DOHH2 (cell line): ENCODE results near the gene HIBCH.

Source experiments
- H3F3A ChIP-seq: fragments of 200-600 bp; sonication (generic), shearing (Covaris generic); 2 replicates; pipeline ENCODE4 v1.6.0; 2016; ENCODE audit warnings: antibody characterized with exemption, mild to moderate bottlenecking; ENCODE audit not compliant: control insufficient read depth, insufficient read depth
- H3K27ac ChIP-seq: fragments of 200-600 bp; sonication (generic); 2 replicates; pipeline ENCODE4 v1.5.1; 2014; ENCODE audit warnings: low read depth, mild to moderate bottlenecking, low read length, moderate library complexity
- H3K27me3 ChIP-seq: fragments of 200-600 bp; sonication (generic); 2 replicates; pipeline ENCODE4 v1.6.1; 2014; ENCODE audit warnings: mild to moderate bottlenecking, low read length, mixed read lengths; ENCODE audit not compliant: control insufficient read depth
- H3K36me3 ChIP-seq: fragments of 200-600 bp; sonication (generic); 2 replicates; pipeline ENCODE4 v1.6.1; 2014; ENCODE audit warnings: mild to moderate bottlenecking, low read length, moderate library complexity, mixed read lengths; ENCODE audit not compliant: control insufficient read depth
- H3K4me1 ChIP-seq: fragments of 200-600 bp; sonication (generic); 2 replicates; pipeline ENCODE4 v1.6.1; 2014; ENCODE audit warnings: mild to moderate bottlenecking, low read length, mixed read lengths; ENCODE audit not compliant: control insufficient read depth
- H3K4me2 ChIP-seq: fragments of 200-600 bp; sonication (generic); 2 replicates; pipeline ENCODE4 v1.6.0; 2014; ENCODE audit warnings: mild to moderate bottlenecking, low read length, moderate library complexity
- H3K4me3 ChIP-seq: fragments of 200-600 bp; sonication (generic); 2 replicates; pipeline ENCODE4 v1.5.1; 2014; ENCODE audit warnings: mild to moderate bottlenecking, low read length, mixed read lengths
- H3K79me2 ChIP-seq: fragments of 200-600 bp; sonication (generic); 2 replicates; pipeline ENCODE4 v1.6.1; 2014; ENCODE audit warnings: mild to moderate bottlenecking, low read length, mixed read lengths; ENCODE audit not compliant: control insufficient read depth
- H3K9me2 ChIP-seq: fragments of 200-600 bp; sonication (generic); replicated peaks from 2 replicates; pipeline ENCODE4 v1.6.1; 2014; ENCODE audit warnings: mild to moderate bottlenecking, low read length, mixed read lengths; ENCODE audit not compliant: control insufficient read depth
- H3K9me3 ChIP-seq: fragments of 200-600 bp; sonication (generic); 2 replicates; pipeline ENCODE4 v1.6.1; 2014; ENCODE audit warnings: antibody characterized with exemption, low read length, mixed read lengths; ENCODE audit not compliant: control insufficient read depth, insufficient read depth
- H4K20me1 ChIP-seq: fragments of 200-600 bp; sonication (generic); 2 replicates; pipeline ENCODE4 v1.6.0; 2014; ENCODE audit warnings: low read depth, mild to moderate bottlenecking, antibody characterized with exemption, low read length, moderate library complexity; ENCODE audit not compliant: control insufficient read depth, insufficient read depth
- CTCF ChIP-seq: fragments of 200-600 bp; sonication (generic); IDR thresholded peaks from one replicate; pipeline ENCODE4 v1.5.1; 2014; ENCODE audit warnings: antibody characterized with exemption, mild to moderate bottlenecking, low read depth, low read length; ENCODE audit not compliant: poor library complexity, severe bottlenecking
- EZH2phosphoT487 ChIP-seq: fragments of 200-600 bp; sonication (generic); IDR thresholded peaks from 2 replicates; pipeline ENCODE4 v1.6.1; 2017; ENCODE audit warnings: borderline replicate concordance, mild to moderate bottlenecking, antibody characterized with exemption, low read length, moderate library complexity, mixed read lengths

Gene HIBCH

DNA sequence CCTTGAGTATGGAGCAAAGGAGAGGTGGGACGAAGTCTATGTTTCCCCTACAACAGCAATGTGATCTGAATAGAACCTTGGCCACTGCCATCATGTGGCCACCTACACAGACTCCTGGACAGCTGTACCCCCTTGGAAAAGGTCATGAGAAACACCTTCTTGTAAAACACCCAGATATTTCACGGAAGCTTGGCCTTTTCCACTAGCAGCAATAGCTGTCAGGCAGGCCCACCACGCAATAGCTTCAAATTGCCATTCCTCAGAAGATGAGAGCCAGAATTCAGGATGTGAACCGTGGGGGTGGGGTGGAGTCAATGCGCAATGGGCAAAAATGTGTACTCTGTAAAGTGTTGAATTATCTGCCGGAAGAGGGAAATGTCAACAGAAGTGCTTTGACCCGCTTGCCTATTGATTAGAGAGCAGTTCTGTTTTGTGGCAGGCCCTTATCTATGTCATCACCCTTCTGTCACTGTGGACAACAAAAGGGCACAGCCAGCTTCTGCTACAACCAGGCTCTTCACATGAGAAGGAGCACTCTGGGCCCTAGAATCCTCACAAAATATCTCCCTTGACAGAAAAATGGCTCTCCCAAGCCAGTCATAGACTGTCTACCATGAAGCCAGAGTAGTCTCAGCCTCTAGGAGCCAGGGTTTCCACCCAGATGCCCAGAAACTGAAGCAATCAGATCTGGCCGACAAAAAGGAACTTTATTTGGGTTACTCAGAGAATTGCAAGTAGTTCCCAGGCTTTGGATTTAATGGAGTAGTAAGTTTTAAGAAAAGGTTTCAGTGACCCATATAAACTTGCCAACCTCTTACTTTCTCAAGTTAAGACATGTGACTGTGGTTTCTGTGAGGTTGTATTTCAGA, 33.3 kb upstream of the HIBCH start:
- H3K27me3 ChIP-seq = no peaks in the 10 kb centered on the region
- no peaks in the 10 kb centered on the region for H3K4me1 ChIP-seq
- no peaks in the 10 kb centered on the region for H3K9me3 ChIP-seq
- no peaks in the 10 kb centered on the region for H3F3A ChIP-seq
- H3K27ac ChIP-seq = no peak overlapping the region
- TF ChIP-seq EZH2phosphoT487 = no peak
- TF ChIP-seq CTCF = no peak
- H3K4me3 ChIP-seq = no peak overlapping the region
- H3K4me2 ChIP-seq = no peak overlapping the region
- no peaks in the 10 kb centered on the region for H4K20me1 ChIP-seq
- no peaks in the 10 kb centered on the region for H3K36me3 ChIP-seq
- H3K9me2 ChIP-seq = no peaks in the 10 kb centered on the region
- no peaks in the 10 kb centered on the region for H3K79me2 ChIP-seq

DNA sequence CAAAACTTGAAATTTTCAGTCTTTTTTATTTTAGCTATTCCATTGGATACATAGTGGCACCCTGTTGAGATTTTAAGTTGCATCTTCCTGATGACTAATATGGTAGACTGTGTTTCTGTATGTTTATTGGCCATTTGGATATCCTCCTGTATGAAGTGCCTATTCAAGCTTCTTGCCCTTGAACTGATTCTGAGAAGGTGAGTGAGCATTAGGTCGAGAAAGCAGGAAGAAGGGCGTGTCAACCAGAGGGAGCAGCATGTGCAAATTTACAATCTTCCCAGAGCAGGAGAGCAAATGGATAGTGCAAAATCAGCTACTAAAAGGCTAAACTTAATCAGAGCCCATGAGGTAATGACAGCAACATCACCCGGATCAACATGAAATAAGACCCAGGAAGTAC, 32.3 kb upstream of the HIBCH start:
- H3K36me3 ChIP-seq = no peaks in the 10 kb centered on the region

GRCh38 chr2:190350371-190350770, 30.7 kb upstream of the HIBCH start:
- H3K9me3 ChIP-seq = no peaks in the 10 kb centered on the region
- H3K36me3 ChIP-seq = no peaks in the 10 kb centered on the region
- TF ChIP-seq CTCF (no peak), EZH2phosphoT487 (no peak)
- H3K4me3 ChIP-seq = no peak overlapping the region
- H3K79me2 ChIP-seq = no peaks in the 10 kb centered on the region
- no peaks in the 10 kb centered on the region for H3K9me2 ChIP-seq
- no peaks in the 10 kb centered on the region for H3K27me3 ChIP-seq
- no peak overlapping the region for H3K27ac ChIP-seq
- no peaks in the 10 kb centered on the region for H4K20me1 ChIP-seq
- no peaks in the 10 kb centered on the region for H3K4me1 ChIP-seq
- no peaks in the 10 kb centered on the region for H3F3A ChIP-seq
- no peak overlapping the region for H3K4me2 ChIP-seq

More for the DNA sequence above, 32.3 kb upstream of the HIBCH start:
- no peaks in the 10 kb centered on the region for H4K20me1 ChIP-seq
- no peaks in the 10 kb centered on the region for H3K4me1 ChIP-seq
- TF ChIP-seq EZH2phosphoT487 = no peak
- no peak for TF ChIP-seq CTCF
- no peaks in the 10 kb centered on the region for H3K27me3 ChIP-seq
- no peak overlapping the region for H3K4me3 ChIP-seq
- no peaks in the 10 kb centered on the region for H3K79me2 ChIP-seq
- no peaks in the 10 kb centered on the region for H3K9me2 ChIP-seq
- H3K9me3 ChIP-seq = no peaks in the 10 kb centered on the region
- no peak overlapping the region for H3K4me2 ChIP-seq
- H3F3A ChIP-seq = no peaks in the 10 kb centered on the region
- no peak overlapping the region for H3K27ac ChIP-seq
